Lung (tissue), 12 donors: ENCODE results near the gene BBS9. TPM values are rescaled to one million over a fixed set of nuclear protein-coding genes. Genes with fewer than 3 reads are reported as not detected.
"Not testable (repeated sequence)": the region's sequence is repeated elsewhere in the genome, so short reads cannot be mapped to it uniquely, and the experiment has no call there.

Experiments used
- ATAC-seq: fragments of 200-7000 bp; cut with Tn5 transposase; one replicate; pipeline ENCODE4 v1.9.1; 2020; ENCODE audit warnings: moderate number of reproducible peaks; ENCODE audit not compliant: insufficient read depth, low FRiP score
- DNase-seq, 3 donors: peaks; one replicate each; pipeline ENCODE4 v3.0.0-alpha.2; 2013 to 2017
- H3K27ac ChIP-seq, 2 donors: one replicate each; pipeline ENCODE4 v1.5.1; 2013; ENCODE audit warnings: mild to moderate bottlenecking in 2 of 2, moderate library complexity in 2 of 2, control low read depth in 1 of 2, inconsistent platforms in 1 of 2, low read depth in 1 of 2, low read length in 1 of 2
- H3K27me3 ChIP-seq, 3 donors: one replicate each; pipeline ENCODE4 v1.5.1; 2013; ENCODE audit warnings: low read length in 2 of 3; ENCODE audit not compliant: control insufficient read depth in 3 of 3, insufficient read depth in 3 of 3
- H3K36me3 ChIP-seq, 4 donors: one replicate each; pipeline ENCODE4 v1.5.1; 2013; ENCODE audit warnings: low read length in 4 of 4, mild to moderate bottlenecking in 1 of 4, moderate library complexity in 1 of 4; ENCODE audit not compliant: control insufficient read depth in 4 of 4, insufficient read depth in 4 of 4
- H3K4me1 ChIP-seq, 5 donors: one replicate each; pipeline ENCODE4 v1.5.1; 2013; ENCODE audit warnings: low read length in 5 of 5, mild to moderate bottlenecking in 2 of 5, moderate library complexity in 1 of 5; ENCODE audit not compliant: control insufficient read depth in 5 of 5, insufficient read depth in 5 of 5
- H3K4me3 ChIP-seq: one replicate; pipeline ENCODE4 v1.5.1; 2013; ENCODE audit warnings: mild to moderate bottlenecking, control low read depth, moderate library complexity
- H3K9ac ChIP-seq, 2 donors: one replicate each; pipeline ENCODE4 v1.5.1; 2013; ENCODE audit warnings: low read length in 2 of 2, control low read depth in 1 of 2; ENCODE audit not compliant: insufficient read depth in 1 of 2
- H3K9me3 ChIP-seq, 4 donors: one replicate each; pipeline ENCODE4 v1.5.1; 2013; ENCODE audit warnings: low read length in 3 of 4, mild to moderate bottlenecking in 1 of 4, moderate library complexity in 1 of 4; ENCODE audit not compliant: control insufficient read depth in 4 of 4, insufficient read depth in 3 of 4
- WGBS, 2 donors: extraction: QIAGEN DNeasy Blood & Tissue Kit; methylation state at CpG; one replicate each; pipeline ENCODE4 v1.1.7; 2013; 5-methylcytosine and 5-hydroxymethylcytosine counted together
- polyA plus RNA-seq, 2 donors: library from polyadenylated mRNA; stranded (reverse); fragments of 200-250 nt; gene quantifications; one replicate each; pipeline ENCODE4 v1.2.1, GENCODE V29; 2013
- total RNA-seq, 2 donors: library from RNA; depleted of rRNA in 1 of 2; stranded (reverse); fragments of >200 nt in 1 of 2; gene quantifications; one replicate each; pipeline ENCODE4 v1.2.1, GENCODE V29; 2014 to 2021
- TF ChIP-seq, protein P1 (sequence below): IDR thresholded peaks from 2 replicates; pipeline ENCODE4 v1.5.1; 2012; ENCODE audit warnings: mild to moderate bottlenecking; ENCODE audit errors: control extremely low read depth, extremely low read depth
- donor health status: control.
- donor health status: control.
- donor health status: Bipolar disorder and iron deficiency.
- donor health status: healthy.
- donor health status: DM: yes; HTN: yes; CAD: no.

BBS9 gene
- total and polyA plus RNA-seq, 4 donors = 3.5 to 65.0 (median 15.2) TPM

- Histone ChIP-seq H3K27me3 (no peaks in the 10 kb centered on the region), H3K4me3 (no peak overlapping the region), H3K4me1 (no peaks in the 10 kb centered on the region), H3K36me3 (peaks cover 0 to 16% (median 3%) of the 10 kb centered on the region in 4 donors), H3K9ac (no peak overlapping the region), H3K9me3 (peaks cover 0 to 12% (median 8%) of the 10 kb centered on the region in 4 donors), H3K27ac (no peak overlapping the region)
- WGBS, 2 donors = 90 to 93% methylated on average over 2 of the region's 2 CpGs
- TF ChIP-seq, protein P1, sequence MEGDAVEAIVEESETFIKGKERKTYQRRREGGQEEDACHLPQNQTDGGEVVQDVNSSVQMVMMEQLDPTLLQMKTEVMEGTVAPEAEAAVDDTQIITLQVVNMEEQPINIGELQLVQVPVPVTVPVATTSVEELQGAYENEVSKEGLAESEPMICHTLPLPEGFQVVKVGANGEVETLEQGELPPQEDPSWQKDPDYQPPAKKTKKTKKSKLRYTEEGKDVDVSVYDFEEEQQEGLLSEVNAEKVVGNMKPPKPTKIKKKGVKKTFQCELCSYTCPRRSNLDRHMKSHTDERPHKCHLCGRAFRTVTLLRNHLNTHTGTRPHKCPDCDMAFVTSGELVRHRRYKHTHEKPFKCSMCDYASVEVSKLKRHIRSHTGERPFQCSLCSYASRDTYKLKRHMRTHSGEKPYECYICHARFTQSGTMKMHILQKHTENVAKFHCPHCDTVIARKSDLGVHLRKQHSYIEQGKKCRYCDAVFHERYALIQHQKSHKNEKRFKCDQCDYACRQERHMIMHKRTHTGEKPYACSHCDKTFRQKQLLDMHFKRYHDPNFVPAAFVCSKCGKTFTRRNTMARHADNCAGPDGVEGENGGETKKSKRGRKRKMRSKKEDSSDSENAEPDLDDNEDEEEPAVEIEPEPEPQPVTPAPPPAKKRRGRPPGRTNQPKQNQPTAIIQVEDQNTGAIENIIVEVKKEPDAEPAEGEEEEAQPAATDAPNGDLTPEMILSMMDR = no peak
- no peak for ATAC-seq
- no peak for DNase-seq
Observed at GRCh38 chr7:33212144-33212543, 82.8 kb downstream of the BBS9 start.

GRCh38 chr7:33215992-33216391 is 86.6 kb downstream of the BBS9 start:
- Histone ChIP-seq H3K9me3 (peaks cover 0 to 6% (median 3%) of the 10 kb centered on the region in 4 donors), H3K27me3 (no peaks in the 10 kb centered on the region), H3K4me1 (no peaks in the 10 kb centered on the region), H3K36me3 (peaks cover 0 to 16% (median 3%) of the 10 kb centered on the region in 4 donors), H3K9ac (no peak overlapping the region), H3K4me3 (no peak overlapping the region), H3K27ac (no peak overlapping the region)
- TF ChIP-seq, protein P1 = no peak
- DNase-seq (no peak), ATAC-seq (no peak)
- WGBS, 2 donors = 87 to 93% methylated on average over 1 of the region's 1 CpG

- H3K9me3 ChIP-seq = peaks cover 0 to 5% (median 0%) of the 10 kb centered on the region in 4 donors
- TF ChIP-seq, protein P1 = no peak
- H3K9ac ChIP-seq = no peak overlapping the region
- no peak overlapping the region for H3K27ac ChIP-seq
- H3K4me3 ChIP-seq = no peak overlapping the region
- no peaks in the 10 kb centered on the region for H3K27me3 ChIP-seq
- DNase-seq (no peak), ATAC-seq (no peak)
- WGBS, 2 donors = 93 to 94% methylated on average over 4 of the region's 4 CpGs
- no peaks in the 10 kb centered on the region for H3K4me1 ChIP-seq
- peaks cover 0 to 11% (median 2%) of the 10 kb centered on the region in 4 donors for H3K36me3 ChIP-seq
Observed at GRCh38 chr7:33217595-33217994, 88.2 kb downstream of the BBS9 start.

DNA sequence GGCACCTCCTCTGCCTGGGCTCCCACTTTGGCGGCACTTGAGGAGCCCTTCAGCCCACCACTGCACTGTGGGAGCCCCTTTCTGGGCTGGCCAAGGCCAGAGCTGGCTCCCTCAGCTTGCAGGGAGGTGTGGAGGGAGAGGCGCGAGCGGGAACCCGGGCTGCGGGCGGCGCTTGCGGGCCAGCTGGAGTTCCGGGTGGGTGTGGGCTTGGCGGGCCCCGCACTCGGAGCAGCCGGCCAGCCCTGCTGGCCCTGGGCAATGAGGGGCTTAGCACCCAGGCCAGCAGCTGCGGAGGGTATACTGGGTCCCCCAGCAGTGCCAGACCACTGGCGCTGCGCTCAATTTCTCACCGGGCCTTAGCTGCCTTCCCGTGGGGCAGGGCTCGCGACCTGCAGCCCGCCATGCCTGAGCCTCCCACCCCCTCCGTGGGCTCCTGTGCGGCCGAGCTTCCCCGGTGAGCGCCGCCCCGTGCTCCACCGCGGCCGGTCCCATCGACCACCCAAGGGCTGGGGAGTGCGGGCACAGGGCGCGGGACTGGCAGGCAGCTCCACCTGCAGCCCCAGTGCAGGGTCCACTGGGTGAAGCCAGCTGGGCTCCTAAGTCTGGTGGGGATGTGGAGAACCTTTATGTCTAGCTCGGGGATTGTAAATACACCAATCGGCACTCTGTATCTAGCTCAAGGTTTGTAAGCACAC is 89.6 kb downstream of the BBS9 start:
- not testable (repeated sequence) for H3K27ac ChIP-seq, ATAC-seq, H3K27me3 ChIP-seq, H3K9ac ChIP-seq, DNase-seq, H3K4me3 ChIP-seq, H3K36me3 ChIP-seq, H3K4me1 ChIP-seq, H3K9me3 ChIP-seq
- 98% methylated on average over 33 to 38 of the region's 38 CpGs for WGBS, 2 donors
